Epithelial cell of esophagus (primary cell): ENCODE measurements around the gene ACACB.

Experiments used
- DNase-seq: peaks from one replicate; pipeline ENCODE4 v3.0.0; 2010; ENCODE audit warnings: low read depth
- H3K4me3 ChIP-seq: 2 replicates; pipeline ENCODE4 v1.5.1; 2011; ENCODE audit warnings: mild to moderate bottlenecking, low read length, control low read depth
- TF ChIP-seq, protein P1 (sequence below): IDR thresholded peaks from 2 replicates; pipeline ENCODE4 v1.5.1; 2011; ENCODE audit warnings: low read depth, mild to moderate bottlenecking, low read length, control low read depth, inconsistent platforms; ENCODE audit not compliant: insufficient read depth; ENCODE audit errors: missing control alignments

Gene ACACB

GRCh38 chr12:109160433-109160832 lies 44.0 kb downstream of the ACACB start:
- H3K4me3 ChIP-seq = no peak overlapping the region
- TF ChIP-seq, protein P1, sequence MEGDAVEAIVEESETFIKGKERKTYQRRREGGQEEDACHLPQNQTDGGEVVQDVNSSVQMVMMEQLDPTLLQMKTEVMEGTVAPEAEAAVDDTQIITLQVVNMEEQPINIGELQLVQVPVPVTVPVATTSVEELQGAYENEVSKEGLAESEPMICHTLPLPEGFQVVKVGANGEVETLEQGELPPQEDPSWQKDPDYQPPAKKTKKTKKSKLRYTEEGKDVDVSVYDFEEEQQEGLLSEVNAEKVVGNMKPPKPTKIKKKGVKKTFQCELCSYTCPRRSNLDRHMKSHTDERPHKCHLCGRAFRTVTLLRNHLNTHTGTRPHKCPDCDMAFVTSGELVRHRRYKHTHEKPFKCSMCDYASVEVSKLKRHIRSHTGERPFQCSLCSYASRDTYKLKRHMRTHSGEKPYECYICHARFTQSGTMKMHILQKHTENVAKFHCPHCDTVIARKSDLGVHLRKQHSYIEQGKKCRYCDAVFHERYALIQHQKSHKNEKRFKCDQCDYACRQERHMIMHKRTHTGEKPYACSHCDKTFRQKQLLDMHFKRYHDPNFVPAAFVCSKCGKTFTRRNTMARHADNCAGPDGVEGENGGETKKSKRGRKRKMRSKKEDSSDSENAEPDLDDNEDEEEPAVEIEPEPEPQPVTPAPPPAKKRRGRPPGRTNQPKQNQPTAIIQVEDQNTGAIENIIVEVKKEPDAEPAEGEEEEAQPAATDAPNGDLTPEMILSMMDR = no peak
- no peak for DNase-seq

DNA sequence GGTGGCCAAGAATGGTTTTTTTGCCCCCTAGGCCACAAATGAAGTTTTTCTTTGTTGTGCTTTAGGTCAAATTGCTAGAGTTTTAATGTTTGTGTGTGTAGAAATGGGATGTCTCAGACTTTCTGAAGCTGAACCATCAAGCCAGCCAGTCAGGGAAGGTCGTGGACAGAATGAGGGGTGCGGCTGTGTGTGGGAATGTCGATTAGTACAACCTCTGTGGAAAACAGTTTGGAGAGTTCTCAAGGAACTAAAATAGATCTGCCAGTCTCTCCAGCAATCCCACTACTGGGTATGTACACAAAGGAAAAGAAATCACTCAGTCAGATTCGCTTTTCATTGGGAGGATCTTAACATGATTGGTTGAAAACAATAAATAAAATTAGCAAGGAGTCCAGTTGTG lies 44.5 kb downstream of the ACACB start:
- TF ChIP-seq, protein P1 = no peak
- DNase-seq = no peak
- H3K4me3 ChIP-seq = no peak overlapping the region

GRCh38 chr12:109162551-109162950 lies 46.2 kb downstream of the ACACB start:
- TF ChIP-seq, protein P1 = no peak
- H3K4me3 ChIP-seq = no peak overlapping the region
- DNase-seq = no peak

- H3K4me3 ChIP-seq = no peak overlapping the region
- TF ChIP-seq, protein P1 = no peak
- DNase-seq = no peak
Observed at GRCh38 chr12:109163167-109163566, 46.8 kb downstream of the ACACB start.

DNA sequence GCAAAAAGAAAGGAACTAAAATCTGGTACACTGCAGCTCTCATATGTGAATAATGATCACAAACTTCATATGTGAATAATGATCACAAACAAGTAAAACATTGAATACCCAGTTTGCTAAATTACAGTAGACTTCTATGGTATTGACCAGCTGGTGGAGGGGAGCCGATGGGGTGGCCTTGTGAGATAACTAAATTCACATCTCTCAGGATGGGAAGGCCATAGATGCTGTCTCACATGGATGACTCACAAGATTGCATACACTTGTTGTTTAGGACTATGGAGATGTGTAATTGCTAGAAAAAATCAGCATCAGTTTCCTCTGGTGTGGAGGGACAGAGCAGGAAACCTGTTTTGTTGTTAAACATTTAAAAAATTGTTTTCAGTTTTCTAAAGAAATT lies 49.2 kb downstream of the ACACB start:
- TF ChIP-seq, protein P1 = no peak
- no peak overlapping the region for H3K4me3 ChIP-seq
- peak; percentile 52 for DNase-seq

DNA sequence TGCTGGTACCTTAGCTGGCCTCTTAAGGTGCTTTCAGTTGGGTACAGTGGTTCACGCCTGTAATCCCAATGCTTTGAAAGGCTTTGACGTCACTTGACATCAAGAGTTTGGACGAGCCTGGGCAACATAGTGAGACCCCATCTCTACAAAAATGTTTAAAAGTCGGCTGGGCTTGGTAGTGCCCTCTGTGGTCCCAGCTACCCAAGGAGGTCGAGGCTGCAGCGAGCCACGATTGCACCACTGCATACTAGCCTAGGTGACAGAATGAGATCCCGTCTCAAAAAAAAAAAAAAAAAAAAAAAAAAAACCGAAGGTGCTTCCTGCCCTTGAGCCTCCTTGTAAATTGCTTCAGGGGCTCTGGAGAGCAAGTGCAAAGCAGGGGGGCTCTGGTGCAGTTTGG lies 50.0 kb downstream of the ACACB start:
- no peak for DNase-seq
- TF ChIP-seq, protein P1 = no peak
- H3K4me3 ChIP-seq = no peak overlapping the region

GRCh38 chr12:109167781-109168180 lies 51.4 kb downstream of the ACACB start:
- TF ChIP-seq, protein P1 = no peak
- no peak for DNase-seq
- no peak overlapping the region for H3K4me3 ChIP-seq
